ENCODE measurements around the gene PPP1R37. TPM values are rescaled to one million over a fixed set of nuclear protein-coding genes. Genes with fewer than 3 reads are reported as not detected.

The PPP1R37 gene
- total RNA-seq, 1 experiment from 2014 or later: 11.8 TPM

GRCh38 chr19:45164577-45165335 lies 71.8 kb downstream of the PPP1R37 start:
- DNase-seq (ENCODE audit: extremely low read depth, low read depth): no peak

GRCh38 chr19:45166723-45167252 lies 73.8 kb downstream of the PPP1R37 start:
- no peak for DNase-seq (ENCODE audit: extremely low read depth, low read depth)

DNA sequence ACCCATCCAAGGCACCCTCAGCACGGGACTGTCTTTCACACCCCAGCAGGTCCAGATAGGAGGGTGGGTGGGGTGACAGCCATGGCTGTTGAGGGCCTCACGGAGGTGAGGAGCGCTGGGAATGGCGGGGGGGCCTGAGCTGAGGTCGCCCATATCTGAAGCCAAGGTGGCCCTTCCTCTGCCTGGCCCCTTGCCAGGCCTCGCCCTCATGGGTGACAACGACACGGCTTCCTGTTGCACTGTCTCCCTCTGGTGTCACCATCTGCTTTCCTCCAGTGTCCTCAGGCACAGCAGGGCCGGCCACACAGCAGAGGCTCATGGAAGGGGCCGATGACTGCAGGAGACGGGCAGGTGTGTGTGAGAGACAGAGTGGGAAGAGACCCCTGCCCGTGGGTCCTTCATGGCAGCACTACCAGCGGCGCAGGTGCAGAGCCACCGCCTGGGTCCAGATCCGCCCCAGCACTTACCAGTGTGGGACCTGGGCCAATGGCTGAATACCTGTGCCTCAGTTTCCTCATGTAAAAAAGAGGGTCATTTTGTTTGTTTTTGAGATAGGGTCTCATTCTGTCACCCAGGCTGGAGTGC lies 75.9 kb downstream of the PPP1R37 start:
- DNase-seq (ENCODE audit: extremely low read depth, low read depth): no peak

DNA sequence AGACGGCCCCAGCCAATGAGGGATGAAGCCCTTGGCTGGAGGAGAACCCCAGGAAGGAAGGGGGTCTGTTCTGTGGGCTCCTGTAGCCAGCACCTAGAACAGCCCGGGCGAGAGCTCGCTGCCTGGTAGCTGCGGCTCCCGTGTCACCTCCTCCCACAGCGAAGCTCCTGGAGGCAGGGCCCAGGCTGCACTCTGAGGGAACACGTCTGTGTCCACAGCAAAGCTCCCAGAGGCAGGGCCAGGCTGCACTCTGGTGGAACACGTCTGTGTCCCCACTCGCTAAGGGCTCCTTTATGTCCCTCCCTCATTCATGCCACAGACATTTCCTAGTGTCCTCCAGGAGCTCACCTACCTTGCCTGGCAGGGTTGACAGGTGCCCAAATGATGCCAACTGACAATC lies 76.6 kb downstream of the PPP1R37 start:
- DNase-seq (ENCODE audit: extremely low read depth, low read depth): no peak

DNA sequence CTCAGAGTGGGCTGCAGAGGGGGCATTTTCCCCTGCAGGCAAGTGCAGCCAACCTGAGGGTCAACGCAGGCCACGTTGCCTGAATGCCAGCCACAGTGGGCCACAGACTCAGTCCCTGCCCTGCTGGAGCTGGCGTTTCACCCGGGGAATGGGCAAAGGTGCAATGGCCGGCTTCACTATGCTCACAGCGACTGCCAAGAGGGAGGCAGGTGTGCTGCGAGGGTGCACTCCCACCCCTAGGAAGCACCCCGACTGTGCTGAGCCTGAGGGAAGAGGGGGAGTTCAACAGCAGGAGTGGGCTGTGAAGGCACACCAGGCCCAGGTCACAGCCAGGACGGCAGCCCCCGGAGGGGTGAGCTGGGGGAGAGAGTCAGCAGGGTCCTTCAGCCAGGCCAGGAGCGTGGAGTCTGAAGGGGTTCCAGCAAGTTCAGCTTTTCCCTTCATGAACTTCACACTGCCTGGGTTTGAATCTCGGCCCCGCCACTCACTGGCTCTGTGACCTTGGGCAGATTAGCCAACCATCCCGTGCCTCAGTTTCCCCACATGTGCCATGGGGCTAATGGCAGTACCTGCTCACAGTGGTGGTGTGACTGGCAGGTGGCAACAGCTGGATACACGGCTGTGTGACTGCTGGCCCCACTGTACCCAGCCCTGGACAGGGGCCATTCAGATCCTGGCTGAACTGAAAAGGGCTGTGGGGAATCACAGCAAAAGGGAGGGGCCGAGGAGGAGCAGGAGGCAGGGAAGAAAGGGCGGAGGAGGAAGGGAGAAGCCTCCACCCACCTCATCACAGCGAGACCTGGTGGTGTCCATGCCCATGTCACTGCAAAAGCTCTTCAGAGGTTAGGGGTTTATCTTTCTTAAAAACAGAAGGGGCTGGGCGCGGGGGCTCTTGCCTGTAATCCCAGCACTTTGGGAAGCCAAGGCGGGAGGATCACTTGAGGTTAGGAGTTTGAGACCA lies 77.4 kb downstream of the PPP1R37 start:
- DNase-seq (ENCODE audit: extremely low read depth, low read depth): no peak

DNA sequence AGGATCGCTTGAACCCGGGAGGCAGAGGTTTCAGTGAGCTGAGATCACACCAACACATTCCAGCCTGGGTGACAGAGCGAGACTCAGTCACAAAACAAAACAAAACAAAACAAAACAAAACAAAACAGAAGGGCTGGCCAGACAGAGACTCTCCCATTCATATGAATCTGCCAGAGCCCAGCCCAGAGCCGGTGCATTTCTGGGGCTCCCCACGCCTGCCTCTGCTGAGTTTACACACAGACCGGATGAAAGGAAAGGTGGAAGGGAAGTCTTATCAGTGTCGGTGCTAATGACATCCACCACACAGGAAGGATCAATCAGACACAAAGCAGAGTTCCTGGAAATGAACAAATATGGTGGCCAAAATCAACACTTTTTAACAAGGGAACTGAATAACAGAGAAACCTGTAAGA lies 78.2 kb downstream of the PPP1R37 start:
- DNase-seq (ENCODE audit: extremely low read depth, low read depth): no peak

DNA sequence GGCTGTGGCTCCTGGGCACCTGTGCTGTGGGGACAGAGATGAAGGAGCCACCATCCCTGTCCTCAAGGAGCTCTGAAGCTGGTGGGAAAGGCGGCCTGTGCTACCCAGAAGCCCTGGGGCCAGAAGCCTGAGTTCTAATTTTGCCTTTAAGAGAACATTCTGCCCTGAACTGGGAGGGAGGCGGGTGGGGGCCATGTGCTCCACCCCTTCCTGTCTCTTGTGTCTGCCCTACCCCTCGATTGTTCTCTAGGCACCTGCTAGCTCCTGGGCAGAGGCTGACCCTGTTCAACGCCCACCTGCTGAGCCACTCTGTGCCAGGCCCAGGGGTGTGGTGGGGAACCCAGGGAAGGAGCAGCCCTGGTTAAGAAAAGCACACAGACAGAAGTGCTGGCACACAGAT lies 79.2 kb downstream of the PPP1R37 start:
- no peak for DNase-seq (ENCODE audit: extremely low read depth, low read depth)

DNA sequence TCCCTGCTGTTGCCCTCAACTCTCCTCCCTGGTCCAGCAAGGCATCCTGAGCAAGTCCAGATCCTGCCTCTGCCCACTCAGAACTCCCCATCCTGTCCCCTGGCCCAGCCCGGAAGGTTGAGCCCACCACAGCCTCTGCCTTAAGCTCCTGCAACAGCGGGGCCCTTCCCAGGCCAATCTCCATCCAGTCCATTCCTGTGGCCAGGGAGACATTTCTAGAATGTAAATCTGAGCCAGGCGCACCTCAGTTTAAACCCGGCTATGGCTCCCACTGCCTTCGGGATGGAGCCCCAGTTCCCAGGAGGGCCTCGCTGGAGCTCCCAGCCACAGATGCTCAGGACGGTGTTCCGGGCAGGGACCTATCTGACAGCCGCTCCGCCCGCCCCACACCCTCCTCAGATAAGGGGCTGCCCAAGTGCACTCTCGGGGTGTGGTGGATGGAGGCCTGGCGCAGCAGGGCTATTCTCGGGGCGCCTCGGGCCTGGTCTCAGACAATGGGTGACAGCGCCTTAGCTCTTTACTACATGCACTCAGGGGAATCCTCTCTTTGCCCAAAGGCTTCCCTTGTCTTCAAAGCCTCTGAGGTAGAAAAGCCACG lies 79.7 kb downstream of the PPP1R37 start:
- no peak for DNase-seq (ENCODE audit: extremely low read depth, low read depth)

DNA sequence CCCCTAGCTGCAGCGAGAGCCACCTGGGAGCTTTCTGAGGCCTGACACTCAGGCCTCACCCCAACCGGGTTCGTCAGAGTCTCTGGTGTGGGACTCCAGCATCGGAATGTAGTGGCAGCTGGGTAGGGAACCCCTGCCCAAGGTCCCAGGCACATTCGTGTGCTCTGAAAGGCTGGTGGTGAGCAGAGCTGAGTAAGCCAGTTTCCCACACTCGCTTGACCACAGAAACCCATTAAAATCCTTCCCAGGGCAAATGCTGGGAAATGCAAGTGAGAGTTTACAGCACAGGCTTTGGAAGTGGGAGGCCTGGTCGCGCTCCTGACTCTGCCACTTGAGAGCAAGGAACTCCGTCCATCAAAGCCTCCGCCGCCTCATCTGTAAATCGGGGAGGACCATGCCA lies 80.8 kb downstream of the PPP1R37 start:
- no peak for DNase-seq (ENCODE audit: extremely low read depth, low read depth)

DNA sequence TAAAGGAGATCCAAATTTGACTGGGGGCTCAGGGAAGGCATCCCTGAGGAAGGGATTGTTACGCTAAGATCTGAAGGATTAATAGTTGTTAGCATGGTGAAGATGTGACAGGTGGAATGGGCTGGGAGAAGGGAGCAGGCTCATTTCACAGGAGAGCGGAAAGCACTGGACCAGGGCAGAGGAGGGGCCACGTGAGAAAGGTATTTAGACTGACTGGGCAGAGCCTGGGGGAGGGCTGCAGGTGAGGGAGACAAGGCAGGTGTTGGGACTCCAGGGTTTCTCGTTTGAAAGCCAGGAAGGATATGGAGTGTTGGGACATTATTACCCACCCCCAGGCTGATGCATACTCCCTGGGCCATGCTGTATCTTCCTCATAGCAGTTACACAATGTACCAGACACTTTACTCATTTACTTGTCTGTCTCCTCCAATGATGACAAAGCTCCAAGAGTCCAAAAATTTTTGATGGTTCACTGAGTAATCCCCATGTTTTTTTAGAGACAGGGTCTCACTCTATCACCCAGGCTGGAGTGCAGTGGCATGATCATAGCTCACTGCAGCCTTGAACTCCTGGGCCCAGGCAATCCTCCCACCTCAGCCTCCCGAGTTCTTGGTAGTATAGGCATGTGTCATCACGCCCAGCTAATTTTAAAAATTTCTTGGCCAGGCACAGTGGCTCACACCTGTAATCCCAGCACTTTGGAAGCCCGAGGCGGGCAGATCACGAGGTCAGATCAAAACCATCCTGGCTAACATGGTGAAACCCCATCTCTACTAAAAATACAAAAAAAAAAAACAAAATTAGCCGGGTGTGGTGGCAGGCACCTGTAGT lies 82.8 kb downstream of the PPP1R37 start:
- no peak for DNase-seq (ENCODE audit: extremely low read depth, low read depth)

DNA sequence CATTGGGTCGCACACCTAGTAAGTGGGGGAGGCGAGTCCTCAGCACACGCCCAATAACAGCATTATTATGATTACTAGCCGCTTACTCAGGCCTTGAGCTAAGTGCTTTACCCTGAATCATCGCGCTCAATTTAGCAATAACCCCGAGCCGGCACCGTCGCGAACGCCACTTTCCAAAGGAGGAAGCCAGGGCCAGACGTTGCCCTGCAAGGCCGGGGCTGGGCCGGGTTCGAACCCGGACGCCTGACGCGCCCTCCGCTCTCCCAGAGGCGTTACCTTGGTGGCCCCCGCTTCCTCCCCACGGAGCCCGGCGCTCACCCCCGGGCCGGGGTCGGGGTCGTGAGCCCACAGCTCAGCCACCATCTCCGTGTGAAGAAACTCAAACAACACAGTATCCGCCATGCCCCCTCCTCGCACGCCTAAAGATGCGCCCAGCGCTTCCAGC lies 84.9 kb downstream of the PPP1R37 start, which contains the start of gene TRAPPC6A:
TSS of gene TRAPPC6A (minus strand) at position 421 of the 445 bp plus-strand sequence. CDS start at position 402, 19 bp downstream.
- DNase-seq (ENCODE audit: extremely low read depth, low read depth): no peak

- peak; percentile 99 for DNase-seq (ENCODE audit: extremely low read depth, low read depth)
Measured at GRCh38 chr19:45178262-45179071, 85.5 kb downstream of the PPP1R37 start, which contains the start of gene BLOC1S3. Gene BLOC1S3, plus strand, starts transcription at chr19:45178784. Its CDS starts 513 bp downstream, at chr19:45179297.

GRCh38 chr19:45179072-45179891 lies 86.3 kb downstream of the PPP1R37 start:
- DNase-seq (ENCODE audit: extremely low read depth, low read depth): no peak

DNA sequence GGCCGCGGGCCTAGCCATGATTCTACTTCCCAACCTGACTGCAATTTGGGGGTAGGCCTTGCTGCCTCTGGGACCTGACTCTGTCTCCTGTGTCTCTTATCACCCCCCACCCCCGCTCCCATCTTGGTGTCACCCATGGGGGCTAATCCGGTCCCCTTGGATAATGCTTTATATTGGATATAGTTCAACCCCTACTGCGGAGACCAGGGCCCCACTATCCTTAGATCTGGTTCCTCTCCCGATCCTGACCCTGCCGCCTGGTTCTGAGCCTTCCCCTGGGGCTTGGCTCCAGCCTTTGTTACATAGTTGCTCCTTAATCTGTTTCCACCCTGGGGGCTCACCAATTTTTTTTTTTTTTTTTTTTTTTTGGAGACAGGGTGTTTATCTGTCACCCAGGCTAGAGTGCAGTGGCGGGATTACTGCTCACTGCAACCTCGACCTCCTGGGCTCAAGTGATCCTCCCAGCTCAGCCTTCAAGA lies 87.0 kb downstream of the PPP1R37 start:
- DNase-seq (ENCODE audit: extremely low read depth, low read depth): no peak

- DNase-seq (ENCODE audit: extremely low read depth, low read depth): no peak
Measured at GRCh38 chr19:45180936-45181335, 88.0 kb downstream of the PPP1R37 start.

DNA sequence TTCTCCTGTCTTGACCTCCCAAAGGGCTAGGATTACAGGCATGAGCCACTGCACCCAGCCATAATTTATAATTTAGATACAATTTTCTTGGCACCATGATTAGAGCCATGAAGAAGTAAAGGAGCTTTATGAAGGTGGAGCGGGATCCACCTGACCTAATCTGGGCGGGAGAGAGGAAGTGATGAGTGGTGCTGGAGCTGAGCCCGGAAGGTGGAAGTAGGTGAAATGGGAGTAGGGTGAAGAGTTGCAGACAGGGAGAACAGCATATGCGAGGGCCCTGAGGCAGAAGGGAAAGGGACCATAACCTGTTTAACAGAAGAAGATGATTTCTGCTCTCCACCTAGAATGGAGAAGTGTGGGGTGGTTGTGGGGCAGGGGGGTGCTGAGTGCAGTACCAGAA lies 89.8 kb downstream of the PPP1R37 start:
- DNase-seq (ENCODE audit: extremely low read depth, low read depth): no peak

- DNase-seq (ENCODE audit: extremely low read depth, low read depth): no peak
Measured at GRCh38 chr19:45184115-45184514, 91.1 kb downstream of the PPP1R37 start.

Measured in NCI-H460 (cell line).